Measurements from ENCODE around the gene EPN2. TPM values are rescaled to one million over a fixed set of nuclear protein-coding genes. Genes with fewer than 3 reads are reported as not detected.
A peak's percentile ranks its signal among the peaks of the same experiment; 100 is the strongest.

EPN2 gene
- total RNA-seq, 1 experiment from 2014 or later: 73.1 TPM

DNA sequence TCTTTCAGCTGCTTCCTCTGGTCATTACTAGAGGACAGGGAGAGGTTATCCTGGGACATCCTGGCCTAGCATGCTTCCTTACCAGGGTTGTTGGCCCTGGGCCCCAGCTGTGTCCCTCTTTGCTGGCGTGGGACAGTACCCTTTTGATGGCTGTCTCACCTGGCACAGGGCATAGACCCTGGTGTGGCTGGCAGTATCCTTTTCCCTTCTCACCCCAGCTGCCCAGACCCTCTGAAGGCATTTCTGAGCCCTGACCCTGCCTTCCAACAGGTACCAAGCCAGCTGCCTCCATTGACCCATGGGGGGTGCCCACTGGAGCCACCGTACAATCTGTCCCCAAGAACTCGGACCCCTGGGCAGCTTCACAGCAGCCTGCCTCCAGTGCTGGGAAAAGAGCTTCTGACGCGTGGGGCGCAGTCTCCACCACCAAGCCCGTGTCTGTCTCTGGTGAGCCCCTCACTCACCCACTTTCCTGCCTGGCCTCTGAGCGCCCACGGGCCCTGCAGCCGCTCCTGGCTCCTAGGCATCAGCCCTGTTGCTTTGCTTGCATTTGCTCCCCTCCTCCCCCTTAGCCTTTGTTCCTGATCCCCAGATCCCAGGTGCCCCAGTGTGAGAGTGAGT lies 91.4 kb downstream of the EPN2 start:
- RAD21 ChIA-PET (ENCODE audit: low non-redundant PET in 1 of 2, low total read pairs in 2 of 2, uncharacterized antibody in 2 of 2, unreplicated experiment in 2 of 2): no interaction called here
- TF ChIP-seq ZNF274 (IDR thresholded peaks at IDR 0.05; ENCODE audit: low read depth, low read length) (no peak), EZH2 (IDR thresholded peaks at IDR 0.05) (no peak), POLR2AphosphoS5 (IDR thresholded peaks at IDR 0.05; ENCODE audit: low read depth, low read length) (no peak), POLR2A (IDR thresholded peaks at IDR 0.05; ENCODE audit: borderline replicate concordance, extremely low read depth, insufficient read depth, insufficient read length) (no peak), ZBTB33 (IDR thresholded peaks at IDR 0.05; ENCODE audit: extremely low read depth, insufficient replicate concordance, low read length) (no peak), ZFX (IDR thresholded peaks at IDR 0.05) (no peak), JUND (IDR thresholded peaks at IDR 0.05) (no peak), SRF (IDR thresholded peaks at IDR 0.05; ENCODE audit: low read depth) (no peak), CEBPB (IDR thresholded peaks at IDR 0.05; ENCODE audit: low read depth) (no peak), RAD21 (IDR thresholded peaks at IDR 0.05; ENCODE audit: low read depth) (no peak), CBX3 (IDR thresholded peaks at IDR 0.05; ENCODE audit: low read depth) (no peak)
- TF ChIP-seq, protein P1, sequence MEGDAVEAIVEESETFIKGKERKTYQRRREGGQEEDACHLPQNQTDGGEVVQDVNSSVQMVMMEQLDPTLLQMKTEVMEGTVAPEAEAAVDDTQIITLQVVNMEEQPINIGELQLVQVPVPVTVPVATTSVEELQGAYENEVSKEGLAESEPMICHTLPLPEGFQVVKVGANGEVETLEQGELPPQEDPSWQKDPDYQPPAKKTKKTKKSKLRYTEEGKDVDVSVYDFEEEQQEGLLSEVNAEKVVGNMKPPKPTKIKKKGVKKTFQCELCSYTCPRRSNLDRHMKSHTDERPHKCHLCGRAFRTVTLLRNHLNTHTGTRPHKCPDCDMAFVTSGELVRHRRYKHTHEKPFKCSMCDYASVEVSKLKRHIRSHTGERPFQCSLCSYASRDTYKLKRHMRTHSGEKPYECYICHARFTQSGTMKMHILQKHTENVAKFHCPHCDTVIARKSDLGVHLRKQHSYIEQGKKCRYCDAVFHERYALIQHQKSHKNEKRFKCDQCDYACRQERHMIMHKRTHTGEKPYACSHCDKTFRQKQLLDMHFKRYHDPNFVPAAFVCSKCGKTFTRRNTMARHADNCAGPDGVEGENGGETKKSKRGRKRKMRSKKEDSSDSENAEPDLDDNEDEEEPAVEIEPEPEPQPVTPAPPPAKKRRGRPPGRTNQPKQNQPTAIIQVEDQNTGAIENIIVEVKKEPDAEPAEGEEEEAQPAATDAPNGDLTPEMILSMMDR (IDR thresholded peaks at IDR 0.05 in 2 of 3, conservative IDR thresholded peaks at IDR 0.05 in 1 of 3; ENCODE audit: borderline replicate concordance in 1 of 3, insufficient read depth in 1 of 3, low read depth in 2 of 3, low read length in 2 of 3): no peak
- POLR2A ChIA-PET: no interaction called here
- no TSS peak for BruUV-seq (replicated peaks)
- H3K4me2 ChIP-seq (ENCODE audit: low read length): no peak overlapping the region
- no peaks in the 10 kb centered on the region for H4K20me1 ChIP-seq (ENCODE audit: insufficient read depth)
- no peak for ATAC-seq
- H3K79me2 ChIP-seq (ENCODE audit: insufficient read depth, low read length): no peaks in the 10 kb centered on the region
- H3K9ac ChIP-seq (ENCODE audit: low read length): peak overlapping the region; percentile 37; the same call in 1 of the 2 replicates
- H3K9me3 ChIP-seq (ENCODE audit: control insufficient read depth in 1 of 2, insufficient read depth in 1 of 2, low read depth in 1 of 2, low read length in 2 of 2): 0 out of 4 replicates have a peak, but pooled peaks cover 4 to 5% of the 10 kb centered on the region in 2 experiments
- peaks cover 22 to 32% of the 10 kb centered on the region in 2 experiments for H3K4me1 ChIP-seq (ENCODE audit: control insufficient read depth in 1 of 2, insufficient read depth in 2 of 2, low read length in 2 of 2)
- H3K36me3 ChIP-seq (ENCODE audit: control insufficient read depth in 1 of 2, insufficient read depth in 2 of 2, low read length in 2 of 2): peaks cover 5 to 14% of the 10 kb centered on the region in 2 experiments; a peak in 2 of 4 replicates
- CTCF ChIA-PET: interaction anchor here (2.1 kb wide), 1 partner anchor 10 kb away, joined by 9 read pairs; no protein-coding TSS in a partner anchor
- H3K27me3 ChIP-seq (ENCODE audit: insufficient read depth, low read length): no peaks in the 10 kb centered on the region
- no peak overlapping the region for H2AFZ ChIP-seq (ENCODE audit: low read depth, low read length, poor library complexity, severe bottlenecking)
- H3K27ac ChIP-seq (ENCODE audit: low read depth, low read length): no peak overlapping the region
- no peak for DNase-seq (ENCODE audit: low read depth, low spot score)
- H3K9me2 ChIP-seq (ENCODE audit: insufficient read depth): no peaks in the 10 kb centered on the region
- intact Hi-C loops (cut with micrococcal nuclease): no loop called here
- H3K4me3 ChIP-seq (replicated peaks in 1 of 2; ENCODE audit: low read depth in 1 of 2, low read length in 2 of 2): no peak overlapping the region
